Adrenal gland (tissue), 12 donors: Measurements from ENCODE around the gene MTHFD1L. TPM values are rescaled to one million over a fixed set of nuclear protein-coding genes. Genes with fewer than 3 reads are reported as not detected.
A peak's percentile ranks its signal among the peaks of the same experiment; 100 is the strongest.

Experiments used
- DNase-seq, 7 donors: peaks; one replicate each; pipeline ENCODE4 v3.0.0-alpha.2; 2019 to 2020
- H3K27ac ChIP-seq, 5 donors: fragments of 200-600 bp; sonication (generic) in 4 of 5; 1 replicate in 3 of 5; 2 replicates in 2 of 5; pipeline versions ENCODE4 v1.5.1 to v1.8.0; 2016 to 2020; ENCODE audit warnings: mild to moderate bottlenecking in 1 of 5
- H3K27me3 ChIP-seq: fragments of 200-600 bp; 2 replicates; pipeline ENCODE4 v1.8.0; 2021
- H3K36me3 ChIP-seq, 2 donors: fragments of 200-600 bp; replicated peaks in 1 of 2; 1 replicate in 1 of 2; 2 replicates in 1 of 2; pipeline versions ENCODE4 v1.5.1 to v1.8.0; 2018 to 2022
- H3K4me1 ChIP-seq, 2 donors: fragments of 200-600 bp; replicated peaks in 1 of 2; 1 replicate in 1 of 2; 2 replicates in 1 of 2; pipeline versions ENCODE4 v1.5.1 to v1.8.0; 2018 to 2021
- H3K4me3 ChIP-seq, 4 donors: fragments of 200-600 bp; sonication (generic) in 3 of 4; one replicate each; pipeline ENCODE4 v1.5.1; 2016 to 2018
- H3K9me3 ChIP-seq, 3 donors: fragments of 200-600 bp; sonication (generic) in 1 of 3; replicated peaks in 1 of 3; 1 replicate in 2 of 3; 2 replicates in 1 of 3; pipeline versions ENCODE4 v1.5.1 to v1.8.0; 2016 to 2021
- POLR2A ChIP-seq, 2 donors: fragments of 450-650 bp; IDR thresholded peaks; one replicate each; pipeline ENCODE4 v1.6.1; 2017; ENCODE audit warnings: antibody characterized with exemption in 2 of 2, mild to moderate bottlenecking in 2 of 2, moderate library complexity in 1 of 2
- WGBS, 4 donors: extraction: QIAGEN DNeasy Blood & Tissue Kit in 2 of 4; methylation state at CpG; one replicate each; pipeline versions ENCODE4 v1.1.5 to v1.1.7; 2013 to 2017; 5-methylcytosine and 5-hydroxymethylcytosine counted together
- intact Hi-C, 2 donors: fragments of 100-400 bp; cut with DNase I; formaldehyde crosslinking; loops; one replicate each; pipeline versions ENCODE4 v1.14.1 to v1.15.0; 2022 to 2023
- polyA plus RNA-seq, 3 donors: library from polyadenylated mRNA; stranded (reverse); fragments of 200-250 nt in 2 of 3; fragments of 350-450 nt in 1 of 3; fragmentation: Illumina TruSeq in 1 of 3; extraction: RNeasy Lipid Tissue Mini Kit (QIAGEN cat#74804) in 1 of 3; gene quantifications; one replicate each; pipeline ENCODE4 v1.2.3, GENCODE V29; 2013 to 2014
- total RNA-seq, 9 donors: library from RNA; depleted of rRNA in 4 of 9; stranded (reverse); fragments of >200 nt in 4 of 9; fragments of 120-200 nt in 1 of 9; fragmentation: NEBNext Ultra II Directional in 1 of 9; extraction: Animal tissue kit (Norgen Biotek cat#: 25700) in 1 of 9; gene quantifications; one replicate each; pipeline versions ENCODE4 v1.1.0 to v1.2.4, GENCODE V29; 2013 to 2023
- TF ChIP-seq, protein P1 (sequence below), 6 experiments: fragments of 450-650 bp in 4 of 6; fragments of 200-600 bp in 2 of 6; sonication (generic) in 1 of 6; IDR thresholded peaks; 1 replicate in 5 of 6; 2 replicates in 1 of 6; pipeline versions ENCODE4 v1.5.1 to v1.8.0; 2016 to 2021; ENCODE audit warnings: antibody characterized with exemption in 6 of 6, mild to moderate bottlenecking in 2 of 6, moderate library complexity in 1 of 6
- donor health status: healthy with polysubstance abuse.
- donor health status: Bipolar disorder and iron deficiency.
- donor health status: DM: yes; HTN: yes; CAD: no.
- donor health status: DM: no; HTN: no; CAD: no.
- donor health status: DM: no; HTN: no; CAD: no.
- donor health status: DM: yes; HTN: yes; CAD: no.

The MTHFD1L gene
- total and polyA plus RNA-seq, 12 donors, result 8.5 to 28.8 (median 18.1) TPM

DNA sequence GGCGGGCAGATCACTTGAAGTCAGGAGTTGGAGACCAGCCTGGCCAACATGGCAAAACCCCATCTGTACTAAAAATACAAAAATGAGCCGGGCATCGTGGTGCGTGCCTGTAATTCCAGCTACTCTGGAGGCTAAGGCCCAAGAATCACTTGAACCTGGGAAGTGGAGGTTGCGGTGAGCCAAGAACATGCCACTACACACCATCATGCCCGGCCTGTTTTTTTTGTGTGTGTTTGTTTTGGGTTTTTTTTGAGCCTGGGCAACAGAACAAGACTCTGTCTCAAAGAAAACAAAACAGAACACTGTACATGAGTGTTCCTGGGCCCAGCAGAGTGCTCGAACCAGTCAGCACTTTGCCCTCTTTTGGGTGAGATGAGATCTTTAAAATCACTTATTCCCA is 159.1 kb downstream of the MTHFD1L start:
- H3K36me3 ChIP-seq, result no peaks in the 10 kb centered on the region
- 92 to 97% (median 95%) methylated on average over 7 of the region's 7 CpGs for whole genome bisulfite sequencing, 4 donors
- DNase-seq, result no peak
- no peaks in the 10 kb centered on the region for H3K9me3 ChIP-seq
- no peaks in the 10 kb centered on the region for H3K27me3 ChIP-seq
- H3K27ac ChIP-seq, result no peak overlapping the region
- H3K4me1 ChIP-seq, result peaks cover 0 to 26% of the 10 kb centered on the region in 2 donors
- intact Hi-C loops, result no loop called here
- H3K4me3 ChIP-seq, result no peak overlapping the region
- TF ChIP-seq POLR2A (IDR thresholded peaks at IDR 0.05), result no peak
- TF ChIP-seq, protein P1, sequence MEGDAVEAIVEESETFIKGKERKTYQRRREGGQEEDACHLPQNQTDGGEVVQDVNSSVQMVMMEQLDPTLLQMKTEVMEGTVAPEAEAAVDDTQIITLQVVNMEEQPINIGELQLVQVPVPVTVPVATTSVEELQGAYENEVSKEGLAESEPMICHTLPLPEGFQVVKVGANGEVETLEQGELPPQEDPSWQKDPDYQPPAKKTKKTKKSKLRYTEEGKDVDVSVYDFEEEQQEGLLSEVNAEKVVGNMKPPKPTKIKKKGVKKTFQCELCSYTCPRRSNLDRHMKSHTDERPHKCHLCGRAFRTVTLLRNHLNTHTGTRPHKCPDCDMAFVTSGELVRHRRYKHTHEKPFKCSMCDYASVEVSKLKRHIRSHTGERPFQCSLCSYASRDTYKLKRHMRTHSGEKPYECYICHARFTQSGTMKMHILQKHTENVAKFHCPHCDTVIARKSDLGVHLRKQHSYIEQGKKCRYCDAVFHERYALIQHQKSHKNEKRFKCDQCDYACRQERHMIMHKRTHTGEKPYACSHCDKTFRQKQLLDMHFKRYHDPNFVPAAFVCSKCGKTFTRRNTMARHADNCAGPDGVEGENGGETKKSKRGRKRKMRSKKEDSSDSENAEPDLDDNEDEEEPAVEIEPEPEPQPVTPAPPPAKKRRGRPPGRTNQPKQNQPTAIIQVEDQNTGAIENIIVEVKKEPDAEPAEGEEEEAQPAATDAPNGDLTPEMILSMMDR (IDR thresholded peaks at IDR 0.05), result no peak

DNA sequence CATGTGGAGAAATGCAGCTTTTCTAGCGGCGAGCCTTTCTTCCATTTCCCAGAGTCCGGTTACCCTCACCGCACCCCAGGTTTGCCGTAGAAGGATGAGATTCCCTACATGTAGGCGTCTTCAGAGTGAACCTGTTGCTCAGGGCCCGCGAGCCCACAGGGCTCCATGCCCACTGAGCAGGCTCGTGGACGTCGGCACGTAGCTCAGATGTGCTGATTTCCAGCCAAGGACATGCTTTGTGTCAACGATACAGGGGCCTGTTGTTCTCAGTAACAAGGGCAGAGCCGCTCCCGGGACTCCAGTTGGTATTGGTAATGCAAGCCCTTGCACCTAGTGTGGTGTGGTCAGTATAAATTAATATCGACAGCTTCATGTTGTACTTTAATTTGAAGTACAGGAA is 159.6 kb downstream of the MTHFD1L start:
- intact Hi-C loops, result no loop called here

DNA sequence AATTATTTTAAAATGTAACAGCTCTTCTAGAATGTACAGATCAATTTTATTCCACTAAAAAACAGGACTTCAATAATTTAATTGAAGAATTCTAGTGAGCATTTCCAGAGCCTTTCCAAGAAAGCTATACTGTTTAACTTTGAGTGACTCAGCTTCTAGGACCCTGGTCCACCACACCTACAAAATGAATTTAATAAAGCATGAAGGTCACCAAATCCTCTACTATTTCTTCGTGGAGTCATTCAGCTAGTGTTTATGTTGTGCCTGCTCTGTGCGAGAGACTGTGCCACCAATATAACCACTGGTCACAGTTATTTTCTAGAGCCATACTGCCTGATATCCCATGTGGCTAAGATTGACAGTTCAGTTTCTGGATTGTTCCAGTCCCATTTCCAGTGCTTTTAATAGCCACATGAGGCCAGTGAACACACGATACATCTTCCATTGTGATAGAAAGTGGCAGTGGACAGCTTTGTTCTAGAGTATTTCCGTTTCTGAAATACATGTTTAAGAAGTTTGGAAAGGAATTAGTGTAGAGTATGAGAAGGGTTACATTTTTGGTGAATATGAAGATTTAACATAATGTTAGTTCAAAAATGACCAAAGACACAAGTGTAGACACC is 160.7 kb downstream of the MTHFD1L start:
- no peak overlapping the region for H3K27ac ChIP-seq
- H3K9me3 ChIP-seq, result no peaks in the 10 kb centered on the region
- DNase-seq, result peak in 1 of 7 donors; percentile 2
- no peaks in the 10 kb centered on the region for H3K27me3 ChIP-seq
- no peaks in the 10 kb centered on the region for H3K36me3 ChIP-seq
- intact Hi-C loops, result no loop called here
- 79 to 90% (median 88%) methylated on average over 4 of the region's 4 CpGs for WGBS, 4 donors
- H3K4me1 ChIP-seq, result peaks cover 0 to 16% of the 10 kb centered on the region in 2 donors
- TF ChIP-seq POLR2A (IDR thresholded peaks at IDR 0.05), result no peak
- TF ChIP-seq, protein P1 (IDR thresholded peaks at IDR 0.05), result no peak
- H3K4me3 ChIP-seq, result no peak overlapping the region

More for the DNA sequence above, 159.6 kb downstream of the MTHFD1L start:
- H3K27me3 ChIP-seq, result no peaks in the 10 kb centered on the region
- H3K4me3 ChIP-seq, result no peak overlapping the region
- no peak for TF ChIP-seq POLR2A (IDR thresholded peaks at IDR 0.05)
- TF ChIP-seq, protein P1 (IDR thresholded peaks at IDR 0.05), result no peak
- WGBS, 4 donors, result 84 to 94% (median 89%) methylated on average over 11 to 16 of the region's 16 CpGs
- no peaks in the 10 kb centered on the region for H3K36me3 ChIP-seq
- H3K4me1 ChIP-seq, result peaks cover 0 to 21% of the 10 kb centered on the region in 2 donors
- H3K9me3 ChIP-seq, result no peaks in the 10 kb centered on the region
- no peak overlapping the region for H3K27ac ChIP-seq
- no peak for DNase-seq

DNA sequence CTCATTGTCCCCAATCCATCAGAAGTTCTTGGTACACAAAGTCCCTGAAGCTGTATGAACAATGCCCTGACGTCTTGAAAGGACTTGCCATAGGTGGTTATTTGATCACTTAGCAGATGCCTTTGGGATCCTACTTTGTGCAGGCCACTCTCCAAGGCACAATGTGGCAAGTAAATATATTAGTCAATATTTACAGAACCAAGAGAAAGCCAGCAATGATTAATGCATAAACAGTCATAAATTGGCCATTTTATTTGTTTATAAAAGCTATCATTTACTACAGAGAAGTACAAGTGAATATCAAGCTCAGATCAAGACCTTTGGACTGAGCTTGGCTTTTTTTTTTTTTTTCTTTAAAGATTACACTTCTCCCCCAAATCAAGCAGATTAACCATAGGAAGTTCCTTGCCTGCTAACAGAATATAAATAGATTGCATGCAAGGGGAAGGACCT is 161.8 kb downstream of the MTHFD1L start:
- Histone ChIP-seq H3K27me3 (no peaks in the 10 kb centered on the region), H3K27ac (no peak overlapping the region), H3K4me1 (peaks cover 0 to 4% of the 10 kb centered on the region in 2 donors), H3K36me3 (no peaks in the 10 kb centered on the region), H3K9me3 (no peaks in the 10 kb centered on the region), H3K4me3 (no peak overlapping the region)
- intact Hi-C loops, result no loop called here
- TF ChIP-seq, protein P1 (IDR thresholded peaks at IDR 0.05), result no peak
- TF ChIP-seq POLR2A (IDR thresholded peaks at IDR 0.05), result no peak
- DNase-seq, result no peak
- 52 to 71% (median 60%) methylated on average over 1 of the region's 1 CpG for WGBS, 4 donors
